Tibial artery (tissue), 4 donors: Measurements from ENCODE around the gene GALNT10.

ENCODE experiments used
- DNase-seq, 2 donors: peaks; one replicate each; pipeline ENCODE4 v3.0.0-alpha.2; 2019
- H3K27ac ChIP-seq, 2 donors: fragments of 200-600 bp; sonication (generic) in 1 of 2; 1 replicate in 1 of 2; 2 replicates in 1 of 2; pipeline ENCODE4 v1.5.1; 2018 to 2019; ENCODE audit warnings: mild to moderate bottlenecking in 1 of 2
- H3K27me3 ChIP-seq, 2 donors: fragments of 200-600 bp; sonication (generic) in 1 of 2; one replicate each; pipeline versions ENCODE4 v1.5.1 to v1.6.0; 2016 to 2019
- H3K36me3 ChIP-seq, 3 donors: fragments of 200-600 bp; sonication (generic) in 2 of 3; one replicate each; pipeline ENCODE4 v1.5.1; 2016 to 2019; ENCODE audit warnings: mild to moderate bottlenecking in 2 of 3
- H3K4me1 ChIP-seq, 4 donors: fragments of 200-600 bp; sonication (generic) in 2 of 4; 1 replicate in 3 of 4; 2 replicates in 1 of 4; pipeline ENCODE4 v1.5.1; 2016 to 2019
- H3K4me3 ChIP-seq, 2 donors: fragments of 200-600 bp; sonication (generic) in 1 of 2; 1 replicate in 1 of 2; 2 replicates in 1 of 2; pipeline ENCODE4 v1.5.1; 2018 to 2019; ENCODE audit warnings: mild to moderate bottlenecking in 2 of 2
- H3K9me3 ChIP-seq, 3 donors: fragments of 200-600 bp; sonication (generic) in 1 of 3; one replicate each; pipeline ENCODE4 v1.5.1; 2016 to 2019
- intact Hi-C: fragments of 100-400 bp; cut with DNase I; formaldehyde crosslinking; loops from one replicate; pipeline ENCODE4 v1.15.0; 2023; ENCODE audit warnings: low total_unique reads
- TF ChIP-seq, protein P1 (sequence below), 2 experiments: fragments of 200-600 bp in 1 of 2; fragments of 450-650 bp in 1 of 2; IDR thresholded peaks; one replicate each; pipeline ENCODE4 v1.5.1; 2017 to 2019; ENCODE audit warnings: antibody characterized with exemption in 2 of 2, mild to moderate bottlenecking in 1 of 2, moderate library complexity in 1 of 2

GALNT10 gene

DNA sequence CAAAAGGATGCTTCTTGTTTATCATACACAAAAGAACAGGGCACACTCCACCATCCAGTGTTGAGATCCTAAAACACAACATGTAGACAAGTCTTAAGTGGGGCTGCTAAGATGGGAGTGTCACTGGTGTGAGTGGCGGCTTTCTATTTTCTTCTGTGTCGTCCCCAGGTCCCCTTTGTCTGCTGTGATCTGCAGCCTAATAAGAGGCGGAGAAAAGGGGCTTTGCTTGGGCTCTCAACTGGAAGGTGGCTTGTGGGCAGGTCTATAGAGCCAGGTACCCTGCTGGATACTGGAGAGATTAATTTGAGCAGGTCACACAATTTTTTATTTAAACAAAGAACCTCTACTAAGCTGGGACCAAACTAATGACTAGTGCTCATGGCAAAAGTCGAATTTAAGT lies 129.2 kb downstream of the GALNT10 start:
- no peaks in the 10 kb centered on the region for H3K27me3 ChIP-seq
- peaks cover 0 to 23% (median 11%) of the 10 kb centered on the region in 4 donors for H3K4me1 ChIP-seq
- no peak overlapping the region for H3K4me3 ChIP-seq
- intact Hi-C loops, result no loop called here
- DNase-seq, result no peak
- H3K27ac ChIP-seq, result no peak overlapping the region
- peaks cover 0 to 8% (median 0%) of the 10 kb centered on the region in 3 donors for H3K36me3 ChIP-seq
- TF ChIP-seq, protein P1, sequence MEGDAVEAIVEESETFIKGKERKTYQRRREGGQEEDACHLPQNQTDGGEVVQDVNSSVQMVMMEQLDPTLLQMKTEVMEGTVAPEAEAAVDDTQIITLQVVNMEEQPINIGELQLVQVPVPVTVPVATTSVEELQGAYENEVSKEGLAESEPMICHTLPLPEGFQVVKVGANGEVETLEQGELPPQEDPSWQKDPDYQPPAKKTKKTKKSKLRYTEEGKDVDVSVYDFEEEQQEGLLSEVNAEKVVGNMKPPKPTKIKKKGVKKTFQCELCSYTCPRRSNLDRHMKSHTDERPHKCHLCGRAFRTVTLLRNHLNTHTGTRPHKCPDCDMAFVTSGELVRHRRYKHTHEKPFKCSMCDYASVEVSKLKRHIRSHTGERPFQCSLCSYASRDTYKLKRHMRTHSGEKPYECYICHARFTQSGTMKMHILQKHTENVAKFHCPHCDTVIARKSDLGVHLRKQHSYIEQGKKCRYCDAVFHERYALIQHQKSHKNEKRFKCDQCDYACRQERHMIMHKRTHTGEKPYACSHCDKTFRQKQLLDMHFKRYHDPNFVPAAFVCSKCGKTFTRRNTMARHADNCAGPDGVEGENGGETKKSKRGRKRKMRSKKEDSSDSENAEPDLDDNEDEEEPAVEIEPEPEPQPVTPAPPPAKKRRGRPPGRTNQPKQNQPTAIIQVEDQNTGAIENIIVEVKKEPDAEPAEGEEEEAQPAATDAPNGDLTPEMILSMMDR (IDR thresholded peaks at IDR 0.05), result no peak
- no peaks in the 10 kb centered on the region for H3K9me3 ChIP-seq

- no peaks in the 10 kb centered on the region for H3K27me3 ChIP-seq
- H3K4me3 ChIP-seq, result no peak overlapping the region
- no peak overlapping the region for H3K27ac ChIP-seq
- intact Hi-C loops, result no loop called here
- peaks cover 0 to 8% (median 0%) of the 10 kb centered on the region in 3 donors for H3K36me3 ChIP-seq
- TF ChIP-seq, protein P1 (IDR thresholded peaks at IDR 0.05), result no peak
- no peak for DNase-seq
- peaks cover 0 to 23% (median 9%) of the 10 kb centered on the region in 4 donors for H3K4me1 ChIP-seq
- no peaks in the 10 kb centered on the region for H3K9me3 ChIP-seq
Measured at GRCh38 chr5:154320224-154321089, 129.9 kb downstream of the GALNT10 start.

- intact Hi-C loops, result no loop called here
- H3K36me3 ChIP-seq, result peaks cover 0 to 8% (median 0%) of the 10 kb centered on the region in 3 donors
Measured at GRCh38 chr5:154321546-154321945, 131.0 kb downstream of the GALNT10 start.

DNA sequence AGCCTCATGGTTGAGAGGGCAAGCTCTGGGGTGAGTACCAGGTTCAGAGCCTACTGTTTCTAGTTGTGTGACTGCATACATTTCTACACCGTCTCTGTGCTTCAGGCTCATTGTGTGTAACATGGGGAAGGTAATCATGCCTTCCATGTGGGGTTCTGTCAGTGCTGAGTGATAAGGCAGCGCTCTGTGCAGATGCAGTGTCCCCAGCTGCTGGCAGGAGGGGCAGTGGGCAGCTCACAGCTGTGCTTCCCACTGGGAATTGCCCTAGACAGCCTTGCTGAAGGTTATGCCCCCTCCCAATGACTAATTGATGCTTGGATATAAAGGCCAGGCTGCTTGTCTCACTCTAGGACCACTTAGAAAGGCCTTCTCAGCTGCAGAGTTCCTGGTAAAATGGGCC lies 133.5 kb downstream of the GALNT10 start:
- TF ChIP-seq, protein P1 (IDR thresholded peaks at IDR 0.05), result no peak
- Histone ChIP-seq H3K4me3 (no peak overlapping the region), H3K9me3 (no peaks in the 10 kb centered on the region), H3K27me3 (no peaks in the 10 kb centered on the region), H3K36me3 (peaks cover 0 to 8% (median 0%) of the 10 kb centered on the region in 3 donors), H3K27ac (no peak overlapping the region), H3K4me1 (no peaks in the 10 kb centered on the region)
- no peak for DNase-seq
- intact Hi-C loops, result no loop called here

More at GRCh38 chr5:154321546-154321945, 131.0 kb downstream of the GALNT10 start:
- TF ChIP-seq, protein P1 (IDR thresholded peaks at IDR 0.05), result no peak
- H3K4me1 ChIP-seq, result peaks cover 0 to 15% (median 4%) of the 10 kb centered on the region in 4 donors
- no peak overlapping the region for H3K27ac ChIP-seq
- no peak overlapping the region for H3K4me3 ChIP-seq
- no peak for DNase-seq
- H3K27me3 ChIP-seq, result no peaks in the 10 kb centered on the region
- no peaks in the 10 kb centered on the region for H3K9me3 ChIP-seq

DNA sequence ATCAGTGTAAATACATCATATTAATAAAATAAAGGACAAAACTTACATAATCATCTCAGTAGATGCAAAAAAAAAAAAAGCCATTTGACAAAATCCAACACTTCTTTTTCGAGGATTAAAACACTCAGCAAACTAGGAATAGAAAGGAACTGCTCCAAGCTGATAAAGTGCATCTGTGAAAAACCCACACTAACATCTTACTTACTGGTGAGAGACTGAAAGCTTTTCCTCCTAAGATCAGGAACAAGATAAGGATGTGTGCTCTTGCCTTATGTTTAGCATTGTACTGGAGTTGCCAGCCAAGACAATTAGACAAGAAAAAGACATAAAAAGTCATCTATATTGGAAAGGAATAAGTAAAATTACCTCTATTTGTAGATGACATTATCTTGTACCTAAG lies 135.0 kb downstream of the GALNT10 start:
- intact Hi-C loops, result no loop called here
- TF ChIP-seq, protein P1 (IDR thresholded peaks at IDR 0.05), result no peak
- DNase-seq, result no peak
- Histone ChIP-seq H3K36me3 (peaks cover 0 to 14% (median 6%) of the 10 kb centered on the region in 3 donors), H3K9me3 (no peaks in the 10 kb centered on the region), H3K27me3 (no peaks in the 10 kb centered on the region), H3K27ac (no peak overlapping the region), H3K4me3 (no peak overlapping the region), H3K4me1 (no peaks in the 10 kb centered on the region)
